Activated gamma-delta T cell treated with anti-CD3 and anti-CD28 coated beads, Interleukin-2, amount 50 U/mL, for 16 hours (primary cell): ENCODE results near the gene IFT88.

Experiments used
- DNase-seq: peaks from one replicate; pipeline ENCODE4 v3.0.0-alpha.2; 2020; ENCODE audit warnings: low read depth

The IFT88 gene, protein sequence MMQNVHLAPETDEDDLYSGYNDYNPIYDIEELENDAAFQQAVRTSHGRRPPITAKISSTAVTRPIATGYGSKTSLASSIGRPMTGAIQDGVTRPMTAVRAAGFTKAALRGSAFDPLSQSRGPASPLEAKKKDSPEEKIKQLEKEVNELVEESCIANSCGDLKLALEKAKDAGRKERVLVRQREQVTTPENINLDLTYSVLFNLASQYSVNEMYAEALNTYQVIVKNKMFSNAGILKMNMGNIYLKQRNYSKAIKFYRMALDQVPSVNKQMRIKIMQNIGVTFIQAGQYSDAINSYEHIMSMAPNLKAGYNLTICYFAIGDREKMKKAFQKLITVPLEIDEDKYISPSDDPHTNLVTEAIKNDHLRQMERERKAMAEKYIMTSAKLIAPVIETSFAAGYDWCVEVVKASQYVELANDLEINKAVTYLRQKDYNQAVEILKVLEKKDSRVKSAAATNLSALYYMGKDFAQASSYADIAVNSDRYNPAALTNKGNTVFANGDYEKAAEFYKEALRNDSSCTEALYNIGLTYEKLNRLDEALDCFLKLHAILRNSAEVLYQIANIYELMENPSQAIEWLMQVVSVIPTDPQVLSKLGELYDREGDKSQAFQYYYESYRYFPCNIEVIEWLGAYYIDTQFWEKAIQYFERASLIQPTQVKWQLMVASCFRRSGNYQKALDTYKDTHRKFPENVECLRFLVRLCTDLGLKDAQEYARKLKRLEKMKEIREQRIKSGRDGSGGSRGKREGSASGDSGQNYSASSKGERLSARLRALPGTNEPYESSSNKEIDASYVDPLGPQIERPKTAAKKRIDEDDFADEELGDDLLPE

DNA sequence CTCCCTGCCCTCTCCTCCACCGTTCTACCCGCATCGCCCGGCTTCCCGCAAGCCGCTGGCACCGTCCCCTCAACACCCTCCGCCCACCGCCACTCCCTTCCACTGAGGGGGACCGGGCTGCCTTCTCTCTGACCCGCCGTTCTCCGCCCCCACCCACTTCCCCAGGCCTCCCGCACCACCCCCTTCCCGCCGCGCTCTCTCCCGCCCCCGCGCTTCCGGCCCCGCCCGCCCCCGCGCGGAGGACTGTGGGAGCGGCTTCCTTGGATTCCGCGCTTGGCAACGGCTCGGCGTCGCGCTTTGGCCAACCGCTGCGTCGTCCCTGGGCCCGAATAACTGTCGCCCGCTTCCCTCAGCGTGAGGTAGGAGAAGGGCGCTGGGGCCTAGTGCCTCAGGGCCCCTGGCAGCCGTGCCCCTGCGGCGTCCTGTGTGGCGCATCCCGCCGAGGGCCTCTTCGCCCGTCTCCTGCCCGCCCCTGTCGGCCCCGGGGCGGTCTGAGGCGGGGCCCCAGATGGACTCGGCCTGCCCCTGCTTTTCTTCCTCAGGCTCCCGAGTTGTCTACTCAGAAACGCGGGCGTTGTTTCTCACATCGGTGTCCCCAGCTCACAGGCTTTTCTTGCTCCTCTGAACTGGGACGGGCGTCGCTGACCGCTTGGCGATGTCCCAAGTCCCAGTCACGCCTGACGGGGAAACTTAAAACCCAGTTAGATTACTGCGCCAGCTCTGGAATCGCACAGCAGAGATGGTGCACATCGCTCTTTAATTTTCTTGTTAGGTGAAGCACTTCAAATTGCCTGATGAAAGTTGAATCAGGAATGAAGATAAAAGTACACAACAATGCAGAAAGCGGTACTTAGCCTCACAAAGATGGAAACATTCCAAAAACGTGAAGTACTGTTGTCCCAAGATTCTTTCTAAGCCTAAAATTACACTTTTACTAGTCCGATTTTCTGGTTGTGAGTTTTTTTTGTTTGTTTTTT lies at the start of gene IFT88:
TSS of gene IFT88 (plus strand) at position 260 of the 977 bp plus-strand sequence. CDS start 7,229 bp downstream, outside the sequence.
- peak; percentile 71 for DNase-seq

DNA sequence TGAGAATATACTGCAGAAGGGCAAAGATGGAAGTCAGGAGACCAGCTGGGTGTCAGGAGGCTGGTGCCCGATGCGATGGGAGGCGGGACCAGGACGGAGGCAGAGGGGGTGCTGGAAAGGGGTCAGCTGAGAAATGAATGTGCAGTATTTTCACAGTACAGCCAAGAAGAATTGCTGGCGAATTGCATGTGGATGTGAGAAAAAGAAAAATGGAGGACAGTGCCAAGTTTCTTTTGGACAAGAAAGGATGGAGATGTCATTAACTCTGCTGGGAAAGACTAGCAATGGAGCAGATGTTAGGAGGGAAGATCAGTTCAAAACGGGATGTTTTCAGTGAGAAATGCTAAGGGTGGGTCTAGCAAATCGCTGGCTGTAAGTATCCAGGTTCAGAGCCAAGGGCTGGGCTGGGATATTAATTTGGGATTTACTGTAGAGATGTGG lies 48.3 kb upstream of the IFT88 start:
- no peak for DNase-seq

DNA sequence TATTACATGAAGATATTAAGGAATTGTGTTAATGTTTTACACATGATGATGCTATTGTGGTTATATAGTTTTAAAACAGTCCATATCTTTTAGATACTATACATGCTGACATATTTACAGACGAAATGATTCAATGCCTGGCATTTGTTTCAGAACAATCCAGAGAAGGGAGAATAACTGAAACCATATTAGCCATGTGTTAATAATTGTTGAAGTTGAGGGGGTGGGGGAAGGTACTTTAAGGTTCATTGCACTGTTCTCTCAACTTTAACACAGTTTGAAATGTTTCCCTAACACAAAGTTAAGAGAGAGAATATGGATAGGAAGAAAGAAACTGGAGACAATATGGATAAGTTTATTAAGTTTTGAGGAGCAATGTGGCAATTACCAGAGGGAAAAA lies 47.1 kb upstream of the IFT88 start:
- DNase-seq = no peak

DNA sequence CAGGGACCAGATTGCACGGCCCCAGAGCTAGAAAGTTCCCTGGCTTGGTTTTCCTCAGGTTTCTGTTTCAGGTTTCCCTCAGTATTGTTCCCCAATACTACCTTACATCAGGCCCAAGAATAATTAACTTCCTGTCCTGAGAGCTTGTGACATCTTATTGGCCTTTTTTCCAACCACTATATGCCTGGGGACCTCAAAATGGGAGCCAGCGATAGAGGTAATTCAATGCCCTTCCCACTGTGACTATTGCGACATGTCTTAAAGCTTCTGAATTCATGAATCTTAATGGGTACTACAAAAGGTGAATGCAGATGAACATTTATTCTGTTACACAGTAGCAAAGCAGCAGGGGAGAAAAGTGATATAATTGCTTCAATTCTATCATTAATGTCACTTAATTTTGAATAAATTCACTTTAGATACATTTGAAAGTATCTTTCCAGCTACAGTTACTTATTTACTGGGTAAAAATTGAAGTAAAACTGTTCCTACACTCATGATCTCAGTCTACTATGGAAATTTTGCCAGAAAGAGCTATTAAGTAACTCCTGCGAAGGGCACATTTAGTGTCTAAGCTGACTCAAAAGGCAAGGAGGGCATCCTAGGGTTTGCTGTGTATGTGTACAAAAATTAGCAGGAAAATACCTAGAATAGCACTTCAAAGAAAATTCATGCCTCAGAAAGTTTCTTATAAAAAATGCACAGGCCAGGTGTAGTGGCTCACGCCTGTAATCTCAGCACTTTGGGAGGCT lies 45.4 kb upstream of the IFT88 start:
- DNase-seq = no peak

DNA sequence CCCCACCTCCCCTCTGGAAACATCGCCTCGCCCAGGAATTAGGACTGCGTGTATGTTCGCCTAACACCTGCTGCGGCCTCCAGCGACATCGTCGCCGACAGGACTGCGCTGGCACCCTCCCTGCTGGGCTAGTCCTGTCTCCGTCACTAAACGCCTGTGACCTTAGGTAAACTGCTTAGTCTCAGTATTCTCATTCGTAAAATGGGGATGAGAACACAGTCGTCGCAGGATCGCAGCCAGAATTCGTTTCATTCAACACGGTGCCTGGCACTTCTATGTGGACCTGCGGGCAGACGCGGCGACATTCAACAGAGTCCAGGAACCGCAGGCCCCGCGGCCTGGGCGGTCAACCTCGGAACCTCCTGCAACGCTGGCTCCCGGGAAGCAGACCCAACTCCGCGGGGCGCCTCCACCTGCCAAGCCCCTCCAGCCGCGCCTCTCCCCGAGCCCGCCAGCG lies 41.8 kb upstream of the IFT88 start:
- no peak for DNase-seq

DNA sequence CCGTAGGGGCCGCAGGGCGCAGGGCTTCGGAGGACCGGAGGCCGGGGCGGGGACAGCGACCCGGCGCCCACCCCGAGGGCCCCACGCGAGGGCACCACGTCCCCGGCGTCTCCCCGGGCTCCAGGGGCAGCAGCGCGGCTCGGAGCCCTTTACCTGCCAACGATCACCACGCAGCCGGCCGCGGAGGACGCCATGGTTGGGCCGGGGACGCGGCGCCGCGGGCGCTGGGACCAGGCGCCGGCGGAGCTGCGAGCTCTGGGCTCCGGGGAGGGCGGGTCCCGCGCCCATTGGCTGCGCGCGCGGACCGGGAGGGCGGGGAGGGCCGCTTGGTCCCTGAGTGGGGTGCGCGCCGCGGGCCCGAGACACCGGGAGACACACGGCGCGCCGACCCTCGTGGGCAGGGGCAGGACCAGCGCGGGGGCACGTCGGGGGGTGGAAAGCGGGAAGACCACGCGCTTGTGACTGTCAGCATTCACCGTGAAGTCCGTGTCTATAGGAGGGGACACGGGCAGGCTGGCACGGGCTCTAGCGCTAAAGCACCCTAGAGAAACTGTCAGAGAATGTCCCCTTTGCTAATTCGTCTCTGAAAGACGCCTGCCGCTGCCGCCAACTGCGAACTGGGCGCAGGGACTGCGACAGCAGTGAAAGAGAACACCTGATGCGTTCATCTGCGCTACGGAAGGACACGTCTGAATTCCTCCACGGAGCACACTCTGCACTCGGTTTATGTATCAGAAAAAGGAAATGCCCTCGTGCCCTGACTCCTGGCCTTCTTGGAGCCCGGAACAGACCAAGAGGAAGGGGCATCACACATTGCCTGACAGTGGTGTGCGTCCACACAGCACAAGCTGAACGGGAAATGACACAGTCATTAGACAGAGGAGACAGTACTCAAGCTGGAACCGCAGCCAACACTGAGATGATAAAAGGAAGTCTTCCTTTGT lies 41.1 kb upstream of the IFT88 start, which contains the start of gene CRYL1:
TSS of gene CRYL1 (minus strand) at position 257 of the 944 bp plus-strand sequence. CDS start at position 194, 63 bp downstream.
- peak; percentile 45 for DNase-seq

DNA sequence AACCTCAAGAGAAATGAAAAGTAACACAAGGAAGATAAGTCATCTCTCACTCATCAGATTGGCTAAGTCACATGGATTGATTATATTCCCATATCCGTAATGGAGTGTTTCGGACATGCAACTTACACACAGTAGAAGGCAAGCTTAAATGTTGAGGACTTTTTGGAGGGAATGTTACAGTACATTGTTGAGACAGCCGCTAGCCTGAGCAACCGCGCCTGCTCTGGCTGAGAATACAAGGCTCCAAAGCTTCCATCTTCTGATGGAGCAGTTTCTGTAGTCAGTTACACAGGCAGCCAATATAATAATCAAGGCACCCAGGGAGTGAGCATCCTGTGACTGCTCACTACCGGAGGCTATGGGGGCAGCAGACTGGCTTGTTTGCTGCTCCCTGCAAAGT lies 40.3 kb upstream of the IFT88 start:
- no peak for DNase-seq

DNA sequence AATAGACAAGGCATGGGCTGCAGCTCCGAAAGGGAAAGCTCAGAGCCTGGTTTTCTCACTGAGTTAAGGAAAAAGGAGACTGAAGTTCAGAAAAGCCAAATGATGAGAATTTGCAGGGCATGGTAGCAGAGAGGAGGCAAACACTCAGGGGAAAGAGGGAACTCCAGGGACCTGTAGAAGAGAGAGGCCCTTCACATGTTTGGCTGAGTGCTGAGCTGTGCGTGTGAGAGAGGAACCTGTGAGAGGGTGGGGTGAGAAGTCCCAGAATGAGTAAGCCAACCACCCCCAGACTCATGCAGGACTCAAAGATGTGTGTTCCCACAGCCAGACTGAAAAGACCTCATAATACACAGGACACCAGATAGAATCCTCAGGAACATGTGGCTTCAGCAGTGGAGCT lies 38.5 kb upstream of the IFT88 start:
- no peak for DNase-seq

DNA sequence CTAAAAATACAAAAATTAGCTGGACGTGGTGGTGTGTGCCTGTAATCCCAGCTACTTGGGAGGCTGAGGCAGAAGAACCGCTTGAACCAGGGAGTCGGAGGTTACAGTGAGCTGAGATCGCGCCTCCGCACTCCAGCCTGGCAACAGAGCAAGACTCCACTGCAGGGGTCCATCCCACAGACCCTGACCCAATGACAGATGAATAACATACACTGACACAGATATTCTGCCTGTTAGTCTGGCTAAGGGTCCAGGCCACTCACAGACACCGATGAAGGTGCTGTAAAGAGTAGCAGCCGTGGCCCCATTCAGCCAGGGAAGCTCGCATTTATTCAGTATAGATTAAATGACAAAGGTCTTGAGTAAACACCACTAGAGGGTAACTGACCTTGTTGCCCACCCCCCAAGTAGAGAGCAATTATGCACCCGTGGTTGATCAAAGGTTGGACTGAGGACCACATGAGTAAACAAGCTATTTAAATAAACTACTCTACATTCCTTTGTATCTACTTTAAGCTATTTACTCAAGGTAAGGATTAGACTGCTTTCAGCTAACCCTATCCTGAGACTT lies 32.8 kb upstream of the IFT88 start:
- DNase-seq = no peak

DNA sequence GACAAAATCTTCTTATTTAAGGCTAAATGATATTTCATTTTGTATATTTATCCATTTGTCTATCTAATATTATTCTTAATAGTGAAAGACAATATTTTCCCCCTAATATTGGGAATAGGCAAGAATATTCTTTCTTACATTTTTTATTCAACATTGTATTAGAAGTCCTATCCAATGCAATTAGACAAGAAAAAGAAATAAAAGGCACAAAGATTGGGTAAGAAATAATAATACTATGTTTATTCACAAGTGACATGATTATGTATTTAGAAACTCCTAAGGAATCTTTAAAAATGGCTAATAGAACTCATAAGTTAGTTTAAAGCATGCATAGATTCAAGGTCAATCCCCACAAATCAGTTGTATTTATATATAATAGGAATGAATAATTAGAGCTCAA lies 30.0 kb upstream of the IFT88 start:
- DNase-seq = no peak

DNA sequence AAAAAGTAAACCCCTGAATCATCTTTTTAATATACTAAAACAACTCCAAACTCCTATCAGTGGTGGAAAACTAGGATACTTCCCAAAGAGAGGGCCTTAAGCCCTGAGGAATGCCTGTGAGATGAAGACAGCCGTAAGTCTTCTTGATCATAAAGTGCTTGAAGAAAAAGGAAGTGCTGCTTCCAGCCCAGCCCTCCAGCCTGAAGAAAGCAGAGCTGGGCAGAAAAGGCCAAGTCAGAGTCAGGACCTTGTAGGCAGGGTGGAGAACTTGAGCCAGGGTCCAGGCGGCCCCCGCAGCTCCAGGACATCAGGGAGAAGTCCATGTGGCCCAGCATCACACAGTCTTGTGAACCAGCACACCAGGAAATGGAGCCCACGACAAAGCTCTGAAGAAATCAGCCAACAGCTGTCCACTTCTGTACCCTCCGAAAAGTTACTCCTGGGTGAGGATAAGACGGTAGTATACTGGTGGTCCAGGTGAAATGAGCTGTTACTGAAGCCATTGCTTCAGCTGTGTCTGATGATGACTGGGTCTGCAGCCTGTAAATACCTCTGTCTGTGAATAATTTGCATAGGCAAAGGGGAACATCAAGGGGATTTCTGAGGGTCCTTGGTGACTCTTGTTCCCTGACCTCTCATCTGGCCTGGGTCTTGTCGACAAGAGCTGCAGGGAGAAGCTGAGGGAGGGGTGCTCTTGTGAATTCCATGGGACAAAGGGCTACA lies 22.6 kb upstream of the IFT88 start:
- DNase-seq = no peak

DNA sequence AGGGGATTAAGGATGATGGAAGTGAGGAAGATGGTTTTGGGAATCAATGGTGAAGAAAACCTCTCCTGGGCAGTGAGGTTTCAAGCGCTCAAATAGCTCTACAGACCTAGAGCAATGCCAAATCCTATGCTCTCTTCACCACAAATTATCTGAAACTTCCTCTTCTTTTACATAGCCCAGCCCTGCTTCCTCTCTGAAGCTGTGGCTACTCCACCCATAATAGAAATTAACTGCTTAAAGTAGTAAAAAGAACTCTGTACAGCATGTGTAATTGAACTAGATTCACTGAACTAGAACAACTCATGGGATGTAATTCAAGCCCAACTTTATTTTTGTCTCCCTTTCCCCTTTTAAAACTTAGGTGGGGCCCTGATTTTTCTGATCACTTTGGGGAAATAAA lies 20.4 kb upstream of the IFT88 start:
- DNase-seq = no peak

DNA sequence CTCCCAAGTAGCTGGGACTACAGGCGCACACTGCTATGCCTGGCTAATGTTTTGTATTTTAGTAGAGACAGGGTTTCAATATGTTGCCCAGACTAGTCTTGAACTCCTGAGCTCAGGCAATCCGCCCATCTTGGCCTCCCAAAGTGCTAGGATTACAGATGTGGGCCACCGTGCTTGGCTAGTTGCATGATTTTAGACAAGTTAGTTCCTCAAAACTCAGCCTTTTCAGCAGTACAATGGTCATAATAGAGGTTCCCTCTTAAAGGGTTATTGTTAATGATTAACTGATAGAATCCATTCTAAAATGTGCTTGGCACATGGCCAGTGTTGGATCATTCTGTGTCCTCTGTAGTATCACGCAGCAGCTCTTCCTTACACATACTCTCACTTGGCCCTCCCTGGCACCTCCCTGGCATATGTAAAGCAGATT lies 19.5 kb upstream of the IFT88 start:
- DNase-seq = no peak

DNA sequence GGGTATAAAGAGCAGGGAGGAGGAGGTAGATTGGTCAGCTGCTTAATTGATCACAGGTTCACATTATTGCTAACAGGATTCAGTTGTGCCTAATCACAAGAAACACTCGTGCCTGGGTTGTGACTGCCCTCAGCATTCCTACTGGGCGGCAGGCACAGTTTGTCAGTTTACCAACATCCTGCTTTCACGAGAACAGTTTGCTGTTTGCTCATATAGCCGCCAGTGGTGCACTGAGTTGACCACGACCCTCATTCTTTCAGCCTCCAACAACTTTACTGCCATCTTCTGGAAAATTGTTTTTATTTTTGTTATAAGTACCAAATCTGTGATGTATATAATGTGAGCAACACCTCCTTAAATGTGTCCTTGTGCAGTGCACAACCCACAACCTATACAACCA lies 16.2 kb upstream of the IFT88 start:
- no peak for DNase-seq

DNA sequence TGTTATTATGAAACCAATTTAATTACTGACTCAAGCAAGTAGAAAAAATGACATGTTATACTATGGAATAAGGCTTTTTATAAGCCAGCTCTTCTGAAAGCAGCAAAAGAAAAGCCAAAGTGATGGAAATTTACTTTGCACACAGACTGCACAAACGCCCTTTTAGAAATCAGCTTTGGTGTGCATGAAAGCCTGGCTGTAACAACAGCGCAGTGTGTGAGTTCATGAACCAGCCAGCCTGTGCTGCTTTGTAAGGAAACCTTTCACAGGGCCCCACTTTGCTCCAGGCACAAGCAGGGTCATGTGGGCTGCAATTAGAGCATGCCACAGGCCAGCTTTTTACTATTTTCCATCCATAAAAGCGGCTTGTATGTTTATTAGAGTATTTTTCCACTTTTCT lies 13.6 kb upstream of the IFT88 start:
- DNase-seq = no peak

DNA sequence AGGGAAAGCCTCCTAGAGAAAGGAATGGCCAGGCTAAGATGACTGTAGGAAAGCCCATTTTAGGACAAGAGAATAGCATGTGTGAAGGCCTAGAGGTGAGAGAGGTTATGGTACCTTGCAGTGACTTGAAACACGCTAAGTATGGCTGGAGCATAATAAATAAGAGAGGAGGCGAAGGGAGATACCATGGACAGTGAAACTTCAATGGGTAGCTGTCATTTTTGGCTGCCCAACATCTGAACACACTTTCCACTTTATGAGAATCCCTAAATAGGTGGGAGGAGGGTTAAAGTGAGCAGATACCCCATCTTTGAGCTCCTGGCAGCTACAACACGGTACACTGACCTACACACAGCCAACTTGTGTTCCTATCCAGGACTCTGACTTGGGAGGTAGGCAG lies 8.0 kb upstream of the IFT88 start:
- no peak for DNase-seq

DNA sequence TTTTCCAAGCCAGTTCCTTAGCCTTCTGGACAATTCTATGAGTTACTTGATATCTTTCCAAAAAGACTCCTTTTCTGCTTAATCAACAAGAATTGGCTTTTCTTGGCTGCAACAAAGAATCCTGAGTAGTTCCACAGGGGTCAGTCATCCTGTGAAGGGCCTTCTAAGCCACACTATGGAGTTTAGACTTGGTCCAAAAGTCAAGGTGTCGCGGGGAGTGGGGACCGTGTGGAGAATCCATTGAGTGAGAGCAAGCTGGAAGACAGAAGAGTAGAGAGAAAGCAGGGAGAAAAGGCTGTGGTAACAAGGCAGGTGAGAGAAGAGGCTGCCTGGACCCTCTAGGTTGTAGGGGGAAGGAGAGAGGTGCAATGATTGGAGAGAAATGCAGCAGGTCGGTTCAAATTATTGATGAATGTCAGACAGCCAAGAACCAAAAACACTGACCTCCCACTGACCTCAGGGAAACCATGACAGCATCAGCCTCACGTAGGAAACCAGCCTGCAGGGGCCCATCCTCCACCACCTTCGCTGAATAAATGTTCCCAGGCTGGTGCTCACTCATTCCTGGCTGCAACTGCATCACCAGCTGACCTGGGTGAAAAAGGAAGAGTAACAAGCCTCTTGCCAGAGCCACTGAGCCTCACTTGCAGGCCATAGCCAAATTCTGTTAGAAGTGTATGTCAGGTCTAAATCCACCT lies 7.1 kb upstream of the IFT88 start:
- no peak for DNase-seq

DNA sequence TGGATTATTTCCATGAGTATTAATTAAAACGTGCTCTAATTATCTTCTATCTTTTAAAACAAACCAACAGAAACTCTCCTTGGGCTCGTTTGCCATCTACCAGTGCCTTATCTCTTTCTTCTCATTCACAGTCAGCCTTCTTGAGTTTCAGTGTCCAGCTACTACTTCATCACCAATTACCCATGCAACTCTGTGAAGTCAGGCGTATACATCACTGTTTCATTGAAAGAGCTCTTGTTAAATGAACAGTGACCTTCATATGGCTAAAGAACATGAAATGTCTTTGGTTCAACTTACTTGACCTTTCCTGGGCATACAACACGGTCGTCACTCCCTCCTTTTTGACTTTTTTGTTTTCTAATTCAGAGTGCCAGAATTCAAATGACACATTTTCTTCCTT lies 5.2 kb upstream of the IFT88 start:
- no peak for DNase-seq
